HG02798 (cell line): Measurements from ENCODE around the gene PTS.

Experiments used
- ATAC-seq: cut with Tn5 transposase; IDR thresholded peaks from one replicate; pipeline ENCODE4 v1.9.1; 2021; ENCODE audit warnings: mild to moderate bottlenecking; ENCODE audit not compliant: unreplicated experiment, poor library complexity

PTS gene

GRCh38 chr11:112253605-112254242 lies 27.5 kb downstream of the PTS start:
- no peak for ATAC-seq

GRCh38 chr11:112255067-112255720 lies 29.0 kb downstream of the PTS start:
- ATAC-seq, result no peak

GRCh38 chr11:112260490-112260889 lies 34.3 kb downstream of the PTS start, which contains the start of gene PLET1:
TSS of gene PLET1 (minus strand) at chr11:112260860. CDS start at chr11:112260589, 271 bp downstream.
- ATAC-seq, result no peak

GRCh38 chr11:112265659-112266409 lies 39.6 kb downstream of the PTS start:
- no peak for ATAC-seq

- no peak for ATAC-seq
Measured at GRCh38 chr11:112266410-112266778, 40.2 kb downstream of the PTS start.

- no peak for ATAC-seq
Measured at GRCh38 chr11:112267188-112267591, 41.0 kb downstream of the PTS start.

- ATAC-seq, result no peak
Measured at GRCh38 chr11:112268406-112268805, 42.2 kb downstream of the PTS start.

DNA sequence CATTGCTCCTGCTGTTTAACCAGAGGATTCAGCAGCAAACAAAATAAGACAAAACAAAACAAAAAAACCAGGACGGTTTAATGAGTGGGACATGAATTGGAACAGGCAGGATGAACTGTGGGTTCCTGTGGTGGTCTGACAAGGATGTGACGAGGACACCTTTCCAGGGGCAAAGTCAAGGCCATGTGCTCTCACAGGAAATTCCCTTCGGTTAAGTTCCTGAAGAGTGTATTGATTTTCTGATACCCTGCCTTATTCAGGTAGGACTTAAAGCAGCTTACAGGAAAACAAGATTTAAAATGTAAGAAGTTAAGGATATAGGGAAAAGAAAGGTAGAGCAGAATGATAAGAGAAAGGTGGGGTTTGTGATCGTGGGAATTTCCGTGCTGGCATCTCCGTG lies 42.9 kb downstream of the PTS start:
- no peak for ATAC-seq

DNA sequence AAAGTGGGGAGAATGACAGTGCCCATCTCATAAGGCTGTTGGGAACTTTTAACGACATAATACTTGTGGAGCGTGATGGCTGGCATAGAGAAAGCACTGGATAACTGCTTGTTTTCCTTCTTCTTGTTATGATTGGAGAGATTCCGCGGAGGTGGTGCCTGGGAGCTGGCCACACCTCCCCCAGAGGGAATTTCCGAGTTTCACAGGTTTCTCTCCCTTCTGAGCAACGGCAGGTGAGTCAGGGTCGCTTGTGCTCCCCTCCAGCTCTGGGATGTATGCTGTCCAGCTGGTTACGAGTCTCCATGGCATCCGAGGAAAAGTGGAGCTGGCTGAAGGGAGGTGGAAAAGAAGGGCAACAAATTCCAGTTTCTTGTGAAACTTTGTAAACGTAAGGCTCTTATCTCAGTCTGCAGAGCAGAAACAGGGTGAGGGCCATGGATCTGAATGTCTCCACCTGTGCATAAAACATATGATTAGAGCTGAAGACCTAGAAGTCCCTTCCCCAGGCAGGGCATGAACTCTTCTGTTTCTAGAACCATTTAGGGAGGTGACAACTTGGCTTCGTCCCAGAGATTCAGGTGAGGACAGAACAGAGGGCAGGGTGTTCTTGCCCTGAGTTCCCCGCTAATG lies 44.4 kb downstream of the PTS start:
- ATAC-seq, result no peak

DNA sequence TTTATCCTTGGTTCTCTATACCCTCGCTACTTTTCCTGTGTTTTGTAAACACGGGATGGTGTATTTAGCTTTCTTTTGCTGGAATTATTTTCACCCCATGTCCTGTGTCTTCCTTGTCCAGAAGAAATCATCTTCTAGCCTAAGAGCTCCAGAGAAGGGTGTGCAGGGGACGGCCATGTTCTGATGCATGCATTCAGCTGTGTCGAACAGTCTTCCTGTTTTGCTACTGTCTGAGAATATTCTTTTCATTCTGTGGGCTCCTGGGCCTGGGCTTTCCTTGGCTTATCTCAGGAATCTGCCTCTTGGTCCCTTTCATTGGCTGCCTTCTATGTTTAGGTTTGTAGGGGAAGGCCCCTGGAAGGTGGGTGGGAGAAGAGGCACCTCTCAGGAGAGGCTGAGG lies 45.0 kb downstream of the PTS start:
- ATAC-seq, result no peak

- no peak for ATAC-seq
Measured at GRCh38 chr11:112273066-112273465, 46.8 kb downstream of the PTS start.

- no peak for ATAC-seq
Measured at GRCh38 chr11:112274007-112274783, 48.0 kb downstream of the PTS start.

DNA sequence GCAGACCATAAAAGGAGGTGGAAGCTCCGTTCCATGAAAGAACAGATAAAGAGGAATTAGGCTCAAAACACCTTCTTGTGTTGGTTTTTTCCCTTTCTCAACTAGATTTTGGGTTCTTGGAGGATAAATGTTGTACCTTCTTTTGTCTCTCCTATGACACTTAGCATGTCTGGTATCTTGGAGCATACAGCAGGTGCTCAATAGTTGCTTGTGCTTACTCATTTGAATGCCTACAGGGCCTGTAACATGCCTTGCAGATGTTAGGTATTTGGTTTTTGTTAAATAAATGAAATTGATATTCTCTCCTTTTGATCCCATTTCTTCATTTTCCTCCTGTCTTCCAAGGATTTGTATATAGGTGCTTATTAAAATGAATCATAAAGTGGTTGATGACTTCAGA lies 50.8 kb downstream of the PTS start:
- no peak for ATAC-seq

DNA sequence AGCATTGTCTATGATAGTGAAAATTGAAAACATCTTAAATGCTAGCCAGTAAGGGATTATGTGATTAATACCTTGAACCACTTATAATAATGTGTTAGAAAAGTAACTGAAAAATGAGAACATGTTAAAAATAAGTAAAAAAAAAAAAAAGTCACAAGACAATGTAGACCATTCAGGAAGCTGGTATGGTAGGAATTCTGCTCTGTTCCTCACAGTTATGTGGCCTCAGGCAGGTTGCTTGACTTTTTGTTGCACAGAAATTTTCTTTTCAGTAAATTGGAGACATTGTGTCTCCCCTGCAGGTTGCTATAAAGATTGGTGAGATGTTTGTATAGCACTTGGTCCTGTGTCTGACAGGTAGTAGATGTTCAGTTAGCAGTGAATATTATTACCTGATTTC lies 51.7 kb downstream of the PTS start:
- ATAC-seq, result no peak

- no peak for ATAC-seq
Measured at GRCh38 chr11:112278803-112279202, 52.6 kb downstream of the PTS start.

GRCh38 chr11:112279901-112280267 lies 53.7 kb downstream of the PTS start:
- peak; percentile 57 for ATAC-seq

DNA sequence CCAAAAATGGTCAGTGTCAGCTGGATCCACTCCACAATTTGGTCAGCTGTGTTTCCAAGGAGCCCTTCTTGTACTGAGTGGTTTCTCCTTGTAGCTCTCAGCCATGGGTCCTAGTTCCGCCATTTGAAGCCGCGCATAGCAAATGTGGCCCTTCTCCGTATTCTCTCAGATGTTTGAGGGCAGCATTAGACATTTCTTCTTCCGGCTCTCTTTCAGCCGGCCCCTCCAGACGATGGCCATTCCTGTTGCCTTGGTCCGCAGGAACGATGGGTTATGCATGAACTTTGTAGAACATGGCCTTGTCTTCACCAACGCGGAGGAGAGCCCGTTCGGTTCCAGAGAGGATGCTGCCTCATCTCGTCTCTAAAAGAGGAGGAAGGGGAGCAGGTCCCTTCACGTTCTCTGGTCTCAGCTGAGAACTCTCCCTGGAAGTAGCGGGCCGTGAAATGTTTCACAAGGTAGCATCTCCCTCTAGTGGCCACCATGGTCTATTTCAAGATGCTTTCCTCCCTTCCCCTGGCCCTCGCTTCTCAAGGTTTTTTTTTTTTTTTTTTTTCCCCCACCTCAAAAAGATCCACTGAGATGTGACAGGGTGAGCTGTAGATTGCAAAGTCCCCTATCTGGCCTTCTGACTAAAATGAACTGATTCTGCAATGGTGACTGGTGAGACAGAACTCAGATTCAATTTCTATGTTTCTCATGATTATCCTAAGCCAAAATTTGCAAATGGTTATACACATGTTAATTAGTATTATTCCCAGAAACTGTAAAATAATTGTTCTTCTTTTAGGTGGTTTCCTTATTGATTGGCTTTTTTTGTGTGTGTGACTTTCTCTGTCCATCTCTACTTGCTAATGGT lies 54.3 kb downstream of the PTS start:
- peak; percentile 87 for ATAC-seq

- ATAC-seq, result no peak
Measured at GRCh38 chr11:112281726-112282125, 55.5 kb downstream of the PTS start.
